ENCODE measurements around the gene NGDN.
"Not testable (repeated sequence)": the region's sequence is repeated elsewhere in the genome, so short reads cannot be mapped to it uniquely, and the experiment has no call there.

NGDN gene

GRCh38 chr14:23447361-23448350 is 21.8 kb upstream of the NGDN start:
- H3K9me3 Mint-ChIP-seq, result no peaks in the 10 kb centered on the region
- CTCF ChIA-PET, result no interaction called here
- peak overlapping the region; percentile 38 for H3K27ac Mint-ChIP-seq

GRCh38 chr14:23449314-23449713 is 20.2 kb upstream of the NGDN start:
- no peak overlapping the region for H3K27ac Mint-ChIP-seq
- no peak for DNase-seq
- H3K9me3 Mint-ChIP-seq, result no peaks in the 10 kb centered on the region
- H3K27me3 Mint-ChIP-seq, result peaks cover 21% of the 10 kb centered on the region
- H3K4me1 Mint-ChIP-seq, result peaks cover 2% of the 10 kb centered on the region
- H3K36me3 Mint-ChIP-seq, result no peaks in the 10 kb centered on the region
- CTCF ChIA-PET, result no interaction called here
- no peak overlapping the region for H3K4me3 Mint-ChIP-seq

More at GRCh38 chr14:23447361-23448350, 21.8 kb upstream of the NGDN start:
- Mint-ChIP-seq H3K4me1 (peaks cover 2% of the 10 kb centered on the region), H3K4me3 (no peak overlapping the region), H3K36me3 (no peaks in the 10 kb centered on the region), H3K27me3 (peaks cover 24% of the 10 kb centered on the region)
- DNase-seq, result no peak

GRCh38 chr14:23450379-23450778 is 19.1 kb upstream of the NGDN start:
- Mint-ChIP-seq H3K4me3 (no peak overlapping the region), H3K9me3 (no peaks in the 10 kb centered on the region), H3K36me3 (no peaks in the 10 kb centered on the region), H3K27me3 (peaks cover 27% of the 10 kb centered on the region), H3K27ac (no peak overlapping the region), H3K4me1 (peaks cover 2% of the 10 kb centered on the region)
- DNase-seq, result no peak
- CTCF ChIA-PET, result no interaction called here

- H3K27ac Mint-ChIP-seq, result no peak overlapping the region
- H3K9me3 Mint-ChIP-seq, result no peaks in the 10 kb centered on the region
- no peak for DNase-seq
- CTCF ChIA-PET, result interaction anchor here (0.6 to 1.1 kb wide), 2 partner anchors 16 to 72 kb away, joined by 3 read pairs; no protein-coding TSS in a partner anchor
- H3K4me1 Mint-ChIP-seq, result peaks cover 2% of the 10 kb centered on the region
- H3K36me3 Mint-ChIP-seq, result no peaks in the 10 kb centered on the region
- peaks cover 34% of the 10 kb centered on the region for H3K27me3 Mint-ChIP-seq
- H3K4me3 Mint-ChIP-seq, result no peak overlapping the region
These were observed 17.3 kb upstream of the NGDN start for GRCh38 chr14:23452237-23452636.

GRCh38 chr14:23454445-23454856 is 15.1 kb upstream of the NGDN start:
- Mint-ChIP-seq H3K27ac (no peak overlapping the region), H3K36me3 (no peaks in the 10 kb centered on the region), H3K4me3 (no peak overlapping the region), H3K27me3 (peaks cover 43% of the 10 kb centered on the region), H3K9me3 (no peaks in the 10 kb centered on the region), H3K4me1 (no peaks in the 10 kb centered on the region)
- CTCF ChIA-PET, result no interaction called here
- no peak for DNase-seq

GRCh38 chr14:23456883-23457586 is 12.5 kb upstream of the NGDN start:
- CTCF ChIA-PET, result interaction anchor here (1.0 to 1.8 kb wide), 3 partner anchors 9 to 95 kb away, joined by 3 to 6 read pairs (median 4); partner anchors contain the start of gene NGDN

GRCh38 chr14:23457587-23458445 is 11.7 kb upstream of the NGDN start:
- Mint-ChIP-seq H3K9me3 (no peaks in the 10 kb centered on the region), H3K27ac (no peak overlapping the region), H3K27me3 (peaks cover 41% of the 10 kb centered on the region), H3K4me1 (no peaks in the 10 kb centered on the region), H3K4me3 (no peak overlapping the region), H3K36me3 (no peaks in the 10 kb centered on the region)
- CTCF ChIA-PET, result interaction anchor here (1.3 to 1.8 kb wide), 2 partner anchors 11 to 96 kb away, joined by 3 to 6 read pairs; partner anchors contain the start of gene NGDN
- no peak for DNase-seq

More at GRCh38 chr14:23456883-23457586, 12.5 kb upstream of the NGDN start:
- not testable (repeated sequence) for H3K36me3 Mint-ChIP-seq, H3K27ac Mint-ChIP-seq, H3K9me3 Mint-ChIP-seq, DNase-seq, H3K4me1 Mint-ChIP-seq, H3K4me3 Mint-ChIP-seq
- H3K27me3 Mint-ChIP-seq, result peaks cover 41% of the 10 kb centered on the region

- Mint-ChIP-seq H3K9me3 (no peaks in the 10 kb centered on the region), H3K4me1 (no peaks in the 10 kb centered on the region), H3K4me3 (no peak overlapping the region), H3K36me3 (no peaks in the 10 kb centered on the region), H3K27ac (no peak overlapping the region), H3K27me3 (peaks cover 20% of the 10 kb centered on the region)
- CTCF ChIA-PET, result no interaction called here
- DNase-seq, result no peak
These were observed 8.5 kb upstream of the NGDN start for GRCh38 chr14:23460960-23461359.

- H3K27ac Mint-ChIP-seq, result no peak overlapping the region
- DNase-seq, result no peak
- CTCF ChIA-PET, result no interaction called here
- H3K36me3 Mint-ChIP-seq, result no peaks in the 10 kb centered on the region
- H3K9me3 Mint-ChIP-seq, result no peaks in the 10 kb centered on the region
- H3K27me3 Mint-ChIP-seq, result peaks cover 8% of the 10 kb centered on the region
- peaks cover 6% of the 10 kb centered on the region for H3K4me1 Mint-ChIP-seq
- no peak overlapping the region for H3K4me3 Mint-ChIP-seq
These were observed 4.8 kb upstream of the NGDN start for GRCh38 chr14:23464700-23465099.

- Mint-ChIP-seq H3K4me1 (peaks cover 7% of the 10 kb centered on the region), H3K27ac (peak overlapping the region; percentile 37), H3K36me3 (no peaks in the 10 kb centered on the region), H3K4me3 (no peak overlapping the region), H3K9me3 (no peaks in the 10 kb centered on the region), H3K27me3 (peaks cover 6% of the 10 kb centered on the region)
- CTCF ChIA-PET, result interaction anchor here (1.2 kb wide), 1 partner anchor 8 kb away, joined by 4 read pairs; no protein-coding TSS in a partner anchor
- no peak for DNase-seq
These were observed 4.2 kb upstream of the NGDN start for GRCh38 chr14:23465261-23465660.

- H3K9me3 Mint-ChIP-seq, result no peaks in the 10 kb centered on the region
- peaks cover 17% of the 10 kb centered on the region for H3K4me1 Mint-ChIP-seq
- H3K36me3 Mint-ChIP-seq, result peaks cover 11% of the 10 kb centered on the region
- H3K27me3 Mint-ChIP-seq, result peaks cover 4% of the 10 kb centered on the region
- DNase-seq, result no peak
- no peak overlapping the region for H3K4me3 Mint-ChIP-seq
- CTCF ChIA-PET, result interaction anchor here (0.6 to 2.5 kb wide), 4 partner anchors 10 to 142 kb away, joined by 3 to 13 read pairs (median 6); no protein-coding TSS in a partner anchor
- no peak overlapping the region for H3K27ac Mint-ChIP-seq
These were observed 788 bp upstream of the NGDN start for GRCh38 chr14:23468704-23469126.

GRCh38 chr14:23469906-23470403 is 452 bp downstream of the NGDN start:
- Mint-ChIP-seq H3K36me3 (peaks cover 18% of the 10 kb centered on the region), H3K27me3 (no peaks in the 10 kb centered on the region), H3K4me1 (peaks cover 17% of the 10 kb centered on the region), H3K27ac (no peak overlapping the region), H3K9me3 (no peaks in the 10 kb centered on the region), H3K4me3 (no peak overlapping the region)
- CTCF ChIA-PET, result interaction anchor here (2.5 kb wide), 1 partner anchor 9 kb away, joined by 13 read pairs; no protein-coding TSS in a partner anchor
- no peak for DNase-seq

GRCh38 chr14:23470947-23471346 is 1.4 kb downstream of the NGDN start:
- H3K27ac Mint-ChIP-seq, result peak overlapping the region; percentile 58
- H3K27me3 Mint-ChIP-seq, result no peaks in the 10 kb centered on the region
- CTCF ChIA-PET, result interaction anchor here (2.5 kb wide), 1 partner anchor 8 kb away, joined by 13 read pairs; no protein-coding TSS in a partner anchor
- H3K9me3 Mint-ChIP-seq, result no peaks in the 10 kb centered on the region
- H3K36me3 Mint-ChIP-seq, result peaks cover 27% of the 10 kb centered on the region
- H3K4me1 Mint-ChIP-seq, result peaks cover 17% of the 10 kb centered on the region
- H3K4me3 Mint-ChIP-seq, result no peak overlapping the region
- no peak for DNase-seq

Data from activated naive CD4-positive, alpha-beta T cell treated with anti-CD3 and anti-CD28 coated beads, Interleukin-2, amount 10 ng/mL, durations not matched to agents 7 days and 5 days (primary cell).